Measurements from ENCODE around the gene ZFPM1. TPM values are rescaled to one million over a fixed set of nuclear protein-coding genes. Genes with fewer than 3 reads are reported as not detected.

ZFPM1 gene
- total RNA-seq, 1 donor from 2014 or later, result 11.1 TPM

DNA sequence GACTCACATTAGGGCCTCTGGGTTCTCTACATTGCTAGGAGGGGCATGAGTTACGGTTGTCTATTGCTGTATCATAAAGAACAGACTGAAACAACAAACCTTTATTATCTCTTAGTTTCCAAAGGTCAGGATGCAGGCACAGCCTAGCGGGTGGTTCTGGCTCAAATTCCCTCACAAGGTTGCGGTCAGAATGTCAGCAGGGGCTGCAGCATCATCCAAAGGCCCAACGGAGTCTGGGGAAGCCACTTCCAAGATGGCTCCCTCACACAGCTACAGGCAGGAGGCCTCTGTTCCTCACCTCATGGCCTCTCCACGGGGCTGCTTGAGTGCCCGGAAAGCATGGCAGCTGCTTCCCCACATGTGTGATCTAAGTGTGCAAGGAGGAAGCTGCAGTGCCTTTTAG lies 29.6 kb upstream of the ZFPM1 start:
- Mint-ChIP-seq H3K27ac (ENCODE audit: unreplicated experiment) (no peak overlapping the region), H3K27me3 (ENCODE audit: low read depth) (no peaks in the 10 kb centered on the region), H3K36me3 (ENCODE audit: low read depth) (no peaks in the 10 kb centered on the region), H3K4me3 (no peak overlapping the region), H3K9me3 (no peaks in the 10 kb centered on the region), H3K4me1 (no peaks in the 10 kb centered on the region)
- TF ChIP-seq, protein P1, sequence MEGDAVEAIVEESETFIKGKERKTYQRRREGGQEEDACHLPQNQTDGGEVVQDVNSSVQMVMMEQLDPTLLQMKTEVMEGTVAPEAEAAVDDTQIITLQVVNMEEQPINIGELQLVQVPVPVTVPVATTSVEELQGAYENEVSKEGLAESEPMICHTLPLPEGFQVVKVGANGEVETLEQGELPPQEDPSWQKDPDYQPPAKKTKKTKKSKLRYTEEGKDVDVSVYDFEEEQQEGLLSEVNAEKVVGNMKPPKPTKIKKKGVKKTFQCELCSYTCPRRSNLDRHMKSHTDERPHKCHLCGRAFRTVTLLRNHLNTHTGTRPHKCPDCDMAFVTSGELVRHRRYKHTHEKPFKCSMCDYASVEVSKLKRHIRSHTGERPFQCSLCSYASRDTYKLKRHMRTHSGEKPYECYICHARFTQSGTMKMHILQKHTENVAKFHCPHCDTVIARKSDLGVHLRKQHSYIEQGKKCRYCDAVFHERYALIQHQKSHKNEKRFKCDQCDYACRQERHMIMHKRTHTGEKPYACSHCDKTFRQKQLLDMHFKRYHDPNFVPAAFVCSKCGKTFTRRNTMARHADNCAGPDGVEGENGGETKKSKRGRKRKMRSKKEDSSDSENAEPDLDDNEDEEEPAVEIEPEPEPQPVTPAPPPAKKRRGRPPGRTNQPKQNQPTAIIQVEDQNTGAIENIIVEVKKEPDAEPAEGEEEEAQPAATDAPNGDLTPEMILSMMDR (conservative IDR thresholded peaks at IDR 0.05), result no peak
- no peak for DNase-seq (ENCODE audit: low read depth, low spot score)

DNA sequence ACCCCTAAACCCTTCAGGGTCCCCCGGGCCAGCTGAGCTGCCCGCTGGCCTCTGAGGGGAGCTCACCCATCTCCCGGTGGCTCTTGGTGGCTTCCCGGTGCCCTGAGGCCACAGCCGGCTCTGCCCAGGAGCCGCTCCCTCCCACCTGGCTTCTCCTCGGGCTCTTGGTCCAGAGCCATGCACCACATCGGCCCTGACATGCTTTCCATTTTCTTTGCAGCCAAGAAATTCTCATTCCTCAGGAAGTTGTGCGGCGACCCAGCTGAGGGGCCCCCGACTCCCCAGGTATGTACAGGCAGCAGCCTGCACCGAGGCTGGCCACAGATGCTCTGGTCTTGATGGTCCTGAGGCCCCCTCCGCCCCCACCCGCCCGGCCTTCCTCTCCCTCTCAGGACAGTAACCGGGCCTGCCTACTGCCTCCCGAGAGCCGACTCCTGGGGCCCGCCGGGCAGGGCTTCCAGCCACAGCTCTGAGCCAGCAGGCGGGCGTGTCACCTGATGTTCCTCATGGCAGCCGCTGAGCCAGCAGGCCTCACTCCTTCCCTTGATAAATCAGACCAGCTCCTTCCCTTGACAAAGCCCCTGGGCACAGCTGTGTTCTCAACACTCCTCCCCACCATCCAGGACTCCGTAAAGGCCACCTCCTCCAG lies 28.4 kb upstream of the ZFPM1 start:
- Mint-ChIP-seq H3K4me3 (no peak overlapping the region), H3K27me3 (ENCODE audit: low read depth) (no peaks in the 10 kb centered on the region), H3K27ac (ENCODE audit: unreplicated experiment) (no peak overlapping the region), H3K9me3 (no peaks in the 10 kb centered on the region), H3K4me1 (no peaks in the 10 kb centered on the region), H3K36me3 (ENCODE audit: low read depth) (no peaks in the 10 kb centered on the region)
- no peak for DNase-seq (ENCODE audit: low read depth, low spot score)
- TF ChIP-seq, protein P1 (conservative IDR thresholded peaks at IDR 0.05), result no peak

DNA sequence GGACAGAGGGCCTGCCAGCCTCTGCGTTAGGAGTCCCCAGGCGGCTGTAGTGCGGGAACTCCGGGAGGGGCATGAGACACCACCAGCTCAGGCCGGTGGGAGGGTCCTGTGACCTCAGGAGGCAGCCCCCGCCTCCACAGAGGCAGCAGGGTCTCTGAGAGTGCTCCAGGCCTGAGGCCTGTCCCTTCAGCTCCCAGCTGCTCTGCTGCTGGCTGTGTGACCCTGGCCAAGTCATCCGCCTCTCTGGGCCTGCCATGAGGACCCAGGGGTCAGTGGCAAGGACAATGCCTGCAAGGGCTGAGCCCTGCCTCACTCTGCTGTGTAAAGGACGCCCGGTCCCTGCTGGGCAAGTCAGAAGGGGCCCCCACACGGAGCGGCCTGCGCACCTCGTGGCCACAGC lies 27.1 kb upstream of the ZFPM1 start:
- no peak for DNase-seq (ENCODE audit: low read depth, low spot score)
- no peak overlapping the region for H3K27ac Mint-ChIP-seq (ENCODE audit: unreplicated experiment)
- H3K4me1 Mint-ChIP-seq, result no peaks in the 10 kb centered on the region
- no peaks in the 10 kb centered on the region for H3K36me3 Mint-ChIP-seq (ENCODE audit: low read depth)
- TF ChIP-seq, protein P1 (conservative IDR thresholded peaks at IDR 0.05), result no peak
- no peaks in the 10 kb centered on the region for H3K9me3 Mint-ChIP-seq
- H3K27me3 Mint-ChIP-seq (ENCODE audit: low read depth), result no peaks in the 10 kb centered on the region
- H3K4me3 Mint-ChIP-seq, result no peak overlapping the region

DNA sequence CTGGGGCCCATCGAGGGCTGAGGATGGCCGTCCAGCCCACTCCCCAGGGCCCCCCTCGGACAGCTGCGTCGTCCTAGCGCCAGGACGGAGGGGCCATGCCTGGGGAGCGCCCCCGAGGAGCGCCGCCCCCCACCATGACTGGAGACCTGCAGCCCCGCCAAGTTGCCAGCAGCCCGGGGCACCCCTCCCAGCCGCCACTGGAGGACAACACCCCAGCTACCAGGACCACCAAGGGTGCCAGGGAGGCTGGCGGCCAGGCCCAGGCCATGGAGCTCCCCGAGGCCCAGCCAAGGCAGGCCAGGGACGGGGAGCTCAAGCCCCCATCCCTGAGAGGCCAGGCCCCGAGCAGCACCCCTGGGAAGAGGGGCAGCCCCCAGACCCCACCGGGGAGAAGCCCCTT lies 25.7 kb upstream of the ZFPM1 start:
- Mint-ChIP-seq H3K27me3 (ENCODE audit: low read depth) (no peaks in the 10 kb centered on the region), H3K36me3 (ENCODE audit: low read depth) (no peaks in the 10 kb centered on the region), H3K4me1 (no peaks in the 10 kb centered on the region), H3K27ac (ENCODE audit: unreplicated experiment) (no peak overlapping the region), H3K4me3 (no peak overlapping the region), H3K9me3 (no peaks in the 10 kb centered on the region)
- DNase-seq (ENCODE audit: low read depth, low spot score), result no peak
- TF ChIP-seq, protein P1 (conservative IDR thresholded peaks at IDR 0.05), result no peak

DNA sequence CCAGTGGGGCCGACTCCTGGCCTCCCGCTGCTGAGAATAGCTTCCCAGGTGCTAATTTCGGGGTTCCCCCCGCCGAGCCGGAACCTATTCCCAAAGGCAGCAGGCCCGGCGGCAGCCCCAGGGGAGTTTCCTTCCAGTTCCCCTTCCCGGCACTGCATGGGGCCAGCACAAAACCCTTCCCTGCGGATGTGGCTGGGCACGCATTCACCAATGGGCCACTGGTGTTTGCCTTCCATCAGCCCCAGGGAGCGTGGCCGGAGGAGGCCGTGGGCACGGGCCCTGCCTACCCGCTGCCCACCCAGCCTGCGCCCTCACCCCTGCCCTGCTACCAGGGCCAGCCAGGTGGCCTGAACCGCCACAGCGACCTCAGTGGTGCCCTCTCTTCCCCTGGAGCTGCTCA lies 24.9 kb upstream of the ZFPM1 start:
- H3K9me3 Mint-ChIP-seq, result no peaks in the 10 kb centered on the region
- no peaks in the 10 kb centered on the region for H3K36me3 Mint-ChIP-seq (ENCODE audit: low read depth)
- TF ChIP-seq, protein P1 (conservative IDR thresholded peaks at IDR 0.05), result no peak
- H3K27ac Mint-ChIP-seq (ENCODE audit: unreplicated experiment), result no peak overlapping the region
- H3K4me3 Mint-ChIP-seq, result no peak overlapping the region
- no peak for DNase-seq (ENCODE audit: low read depth, low spot score)
- H3K27me3 Mint-ChIP-seq (ENCODE audit: low read depth), result no peaks in the 10 kb centered on the region
- H3K4me1 Mint-ChIP-seq, result no peaks in the 10 kb centered on the region

All from neural crest cell (in vitro differentiated cells).